ENCODE data around the gene RAB11FIP2. TPM values are rescaled to one million over a fixed set of nuclear protein-coding genes. Genes with fewer than 3 reads are reported as not detected.

The RAB11FIP2 gene
- total RNA-seq, 1 donor from 2014 or later, result 121 TPM

DNA sequence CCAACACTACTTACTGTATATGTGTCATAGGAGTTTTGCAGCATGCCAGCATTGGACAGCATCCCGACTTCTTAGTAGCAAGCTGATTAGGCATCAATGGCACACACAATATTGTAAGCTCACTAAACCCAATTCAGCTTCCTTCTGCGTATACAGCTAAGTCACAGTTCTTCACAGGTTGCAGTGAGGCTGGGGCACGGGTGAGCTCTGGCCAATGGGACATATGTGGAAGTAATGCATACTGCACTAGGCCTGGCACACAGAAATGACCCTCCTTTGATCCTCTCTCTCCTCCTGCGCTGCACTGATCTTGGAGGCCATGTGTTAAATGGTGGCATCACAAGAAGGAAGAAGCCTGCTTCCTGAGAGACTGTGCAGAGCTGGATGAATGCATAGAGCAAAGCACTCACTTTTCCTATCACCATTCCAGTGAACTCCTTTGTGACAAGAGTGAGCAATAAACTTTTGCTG lies 11.9 kb downstream of the RAB11FIP2 start:
- DNase-seq (ENCODE audit: low spot score), result peak; percentile 66

DNA sequence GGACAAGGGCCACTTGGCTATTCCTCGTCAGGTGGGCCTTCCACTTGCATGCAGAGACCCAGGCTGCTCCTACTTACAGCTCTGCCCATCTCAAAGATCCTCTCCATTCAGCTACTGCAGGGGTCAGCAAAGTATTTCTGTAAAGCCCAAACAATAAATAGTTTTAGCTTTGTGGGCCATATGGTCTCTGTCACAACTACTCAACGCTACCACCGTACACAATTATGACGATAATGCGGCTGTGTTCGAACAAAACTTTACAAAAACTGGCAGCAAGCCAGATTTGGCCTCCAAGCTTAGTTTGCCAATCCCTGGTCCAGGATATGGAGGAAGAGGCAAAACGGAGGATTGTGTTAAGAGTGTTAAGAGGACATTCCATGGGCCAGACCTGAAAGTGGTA lies 12.8 kb downstream of the RAB11FIP2 start:
- DNase-seq (ENCODE audit: low spot score), result peak; percentile 84

DNA sequence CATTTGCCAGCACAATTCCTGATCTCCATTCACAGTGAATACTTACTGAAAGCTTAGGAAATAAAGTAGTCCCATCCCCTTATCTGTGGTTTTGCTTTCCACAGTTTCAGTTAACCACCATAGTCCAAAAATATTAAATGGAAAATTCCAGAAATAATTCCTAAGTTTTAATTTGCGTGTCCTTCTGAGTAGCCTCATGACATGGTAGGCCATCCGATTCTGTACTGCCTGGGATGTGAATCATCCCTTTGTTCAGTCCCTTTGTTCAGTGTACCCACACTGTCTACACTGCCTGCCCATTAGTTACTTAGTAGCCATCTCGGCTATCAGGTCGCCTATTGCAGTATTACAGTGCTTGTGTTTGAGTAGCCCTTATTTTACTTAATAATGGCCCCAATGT lies 14.2 kb downstream of the RAB11FIP2 start:
- DNase-seq (ENCODE audit: low spot score), result no peak

GRCh38 chr10:118031351-118032075 lies 15.2 kb downstream of the RAB11FIP2 start:
- DNase-seq (ENCODE audit: low spot score), result no peak

DNA sequence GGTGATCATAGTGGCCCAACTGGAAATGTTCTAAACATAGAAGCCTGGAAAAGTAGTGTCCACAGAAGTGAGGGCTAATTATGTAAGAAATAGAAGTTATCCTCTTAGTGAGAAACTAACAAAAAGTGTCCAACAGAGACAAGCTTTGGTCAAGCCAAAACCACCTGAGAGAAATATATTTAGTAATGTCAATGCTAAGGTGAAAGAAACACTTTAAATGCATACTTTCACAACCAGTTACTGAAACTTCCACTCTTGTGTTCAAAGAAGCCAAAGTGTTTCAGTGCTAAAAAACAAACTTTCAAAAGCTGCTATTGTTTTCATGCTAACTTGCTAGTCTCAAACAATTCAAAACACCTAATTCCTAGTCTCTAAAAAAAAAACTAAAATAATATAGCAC lies 18.1 kb downstream of the RAB11FIP2 start:
- DNase-seq (ENCODE audit: low spot score), result no peak

DNA sequence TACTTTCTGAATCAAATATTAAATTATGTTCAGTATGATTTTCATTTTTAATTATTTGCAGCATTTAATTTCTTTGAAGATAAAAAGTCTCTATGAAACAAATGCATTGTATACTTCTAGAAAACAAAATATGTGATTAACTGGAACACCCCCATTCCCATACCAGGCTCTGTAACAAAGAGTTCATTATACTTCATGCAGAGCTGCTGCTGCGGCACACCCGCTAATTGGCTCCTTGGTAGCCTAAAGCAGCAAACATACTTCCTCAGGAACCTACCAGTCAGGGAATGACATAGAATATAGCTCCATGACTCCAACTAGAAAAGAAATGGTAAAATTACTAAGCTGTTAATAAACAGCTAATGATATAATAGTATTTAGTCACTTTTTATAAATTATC lies 19.3 kb downstream of the RAB11FIP2 start:
- no peak for DNase-seq (ENCODE audit: low spot score)

DNA sequence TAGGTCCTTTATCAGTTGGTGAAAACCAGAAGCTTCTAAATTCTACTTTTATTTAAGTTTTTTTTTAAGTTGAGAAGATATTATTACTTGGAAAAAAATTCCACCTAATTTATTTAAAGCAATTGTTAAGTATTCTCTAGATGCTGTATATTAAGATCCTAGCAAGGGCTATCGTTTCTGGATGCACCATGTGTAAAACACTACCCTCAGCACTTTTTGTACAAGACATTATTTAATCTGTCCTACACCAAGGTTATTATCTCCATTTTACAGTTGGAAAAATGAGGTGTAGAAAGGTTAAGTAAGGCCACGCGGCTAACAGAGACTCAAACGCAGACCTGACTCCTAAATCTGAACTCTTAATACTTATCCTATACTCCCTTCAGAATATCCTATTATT lies 19.8 kb downstream of the RAB11FIP2 start:
- no peak for DNase-seq (ENCODE audit: low spot score)

DNA sequence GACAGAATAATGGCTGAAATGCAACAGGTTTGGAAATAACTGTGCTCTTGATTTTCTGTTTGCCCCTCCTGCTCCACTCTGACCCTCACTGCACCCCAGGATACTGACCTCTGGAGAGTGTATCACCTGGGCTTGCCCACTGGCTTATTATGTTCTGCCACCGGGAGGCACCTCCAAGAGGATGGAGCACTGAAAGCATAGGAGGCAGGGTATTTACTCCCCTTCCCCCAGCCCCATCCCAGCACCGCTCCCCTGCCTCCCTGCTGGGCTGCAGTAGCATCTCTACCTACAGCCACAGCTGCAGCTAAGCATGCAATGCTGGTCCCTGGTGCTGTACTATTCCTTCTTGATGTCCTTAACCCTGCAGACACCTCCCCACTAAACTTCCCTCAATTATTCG lies 26.4 kb downstream of the RAB11FIP2 start:
- no peak for DNase-seq (ENCODE audit: low spot score)

DNA sequence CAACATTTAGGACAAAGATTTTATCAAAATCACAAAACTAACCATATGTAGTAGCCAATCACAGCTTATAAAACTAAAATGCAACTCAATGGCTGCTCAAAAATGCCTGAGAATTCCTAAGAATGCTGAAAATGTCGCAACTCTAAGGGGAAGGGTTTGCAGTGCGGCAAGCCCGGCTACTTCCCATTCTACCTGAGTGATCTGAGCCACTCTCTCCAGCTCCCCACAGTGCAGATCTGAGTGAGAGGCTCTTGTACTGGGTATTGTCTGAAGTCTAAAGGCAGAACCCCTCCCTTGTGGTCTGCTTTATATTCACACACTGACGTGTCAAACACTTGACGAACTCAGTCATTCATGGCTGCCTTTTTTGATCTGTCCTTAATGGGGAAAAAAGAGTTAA lies 28.9 kb downstream of the RAB11FIP2 start:
- no peak for DNase-seq (ENCODE audit: low spot score)

GRCh38 chr10:118017071-118017740 lies 29.5 kb downstream of the RAB11FIP2 start:
- no peak for DNase-seq (ENCODE audit: low spot score)

DNA sequence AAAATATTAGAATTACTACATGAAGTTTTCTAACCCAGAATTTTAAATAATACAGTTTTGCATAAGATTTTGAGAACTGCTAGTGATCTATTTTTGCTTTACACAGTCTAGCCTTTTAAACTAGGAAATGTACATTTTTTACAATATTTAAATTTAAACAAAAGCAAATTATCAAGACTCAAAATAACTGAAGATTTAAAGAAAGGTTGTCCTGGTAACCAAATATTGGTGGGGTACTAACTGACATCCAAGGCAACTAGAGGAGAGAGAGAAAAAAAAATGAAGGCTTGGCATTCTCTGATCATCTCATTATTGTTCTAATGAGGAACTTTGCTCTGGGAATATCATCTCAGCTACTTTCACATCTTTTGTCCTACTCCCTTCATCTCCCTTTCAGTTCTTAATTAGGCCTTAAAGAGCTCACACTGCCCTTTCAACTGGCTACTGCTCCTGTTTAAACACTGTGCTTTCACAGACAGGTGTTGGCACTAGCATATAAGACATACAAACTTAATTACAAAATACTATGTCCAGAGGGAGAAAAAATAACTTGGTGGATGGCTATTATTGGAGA lies 33.7 kb downstream of the RAB11FIP2 start:
- DNase-seq (ENCODE audit: low spot score), result no peak

GRCh38 chr10:118007773-118008172 lies 39.0 kb downstream of the RAB11FIP2 start:
- DNase-seq (ENCODE audit: low spot score), result peak; percentile 7

DNA sequence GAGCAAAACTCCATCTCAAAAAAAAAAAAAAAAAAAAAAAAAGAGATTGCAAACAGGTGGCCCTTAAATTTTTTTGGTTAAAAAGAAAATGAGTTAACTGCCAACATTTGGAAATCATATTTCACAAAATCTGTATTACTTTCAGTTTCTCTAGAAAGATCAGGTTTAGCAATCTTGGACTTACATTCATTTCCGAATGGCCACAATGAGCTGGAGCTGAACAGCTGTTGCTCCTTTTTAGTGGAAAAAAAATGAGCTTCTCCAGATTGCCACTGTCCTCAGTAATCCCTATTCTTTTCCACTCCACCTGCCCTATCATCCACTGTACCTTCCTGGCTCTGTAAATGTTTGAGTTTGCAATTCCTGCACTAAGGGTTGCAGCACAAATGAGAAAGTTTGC lies 43.6 kb downstream of the RAB11FIP2 start:
- DNase-seq (ENCODE audit: low spot score), result no peak

GRCh38 chr10:118002581-118002980 lies 44.2 kb downstream of the RAB11FIP2 start:
- no peak for DNase-seq (ENCODE audit: low spot score)

- no peak for DNase-seq (ENCODE audit: low spot score)
Observed at GRCh38 chr10:117997673-117998072, 49.1 kb downstream of the RAB11FIP2 start.

DNA sequence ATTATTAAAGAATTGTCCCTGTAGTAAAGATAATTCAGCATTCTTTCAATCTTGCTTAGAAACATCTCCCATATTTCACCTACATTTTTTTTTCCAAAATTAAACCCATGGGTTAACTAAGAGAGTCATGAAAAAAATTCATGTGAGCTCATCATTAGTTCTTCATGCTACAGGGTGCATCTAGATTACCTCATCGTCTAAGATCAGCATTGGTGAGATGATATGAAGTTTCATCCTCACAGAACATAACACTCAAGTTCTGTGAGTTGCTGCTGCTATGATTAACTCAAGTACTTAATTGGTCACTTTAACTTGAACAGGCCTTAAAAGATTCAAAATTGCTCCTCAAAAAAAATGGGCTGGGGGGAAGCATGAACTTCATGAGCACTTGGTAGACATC lies 50.0 kb downstream of the RAB11FIP2 start:
- no peak for DNase-seq (ENCODE audit: low spot score)

GRCh38 chr10:117994771-117995170 lies 52.0 kb downstream of the RAB11FIP2 start:
- no peak for DNase-seq (ENCODE audit: low spot score)

- DNase-seq (ENCODE audit: low spot score), result no peak
Observed at GRCh38 chr10:117993166-117993565, 53.6 kb downstream of the RAB11FIP2 start.

GRCh38 chr10:117991701-117992100 lies 55.0 kb downstream of the RAB11FIP2 start:
- no peak for DNase-seq (ENCODE audit: low spot score)

- no peak for DNase-seq (ENCODE audit: low spot score)
Observed at GRCh38 chr10:117989962-117990361, 56.8 kb downstream of the RAB11FIP2 start.

DNA sequence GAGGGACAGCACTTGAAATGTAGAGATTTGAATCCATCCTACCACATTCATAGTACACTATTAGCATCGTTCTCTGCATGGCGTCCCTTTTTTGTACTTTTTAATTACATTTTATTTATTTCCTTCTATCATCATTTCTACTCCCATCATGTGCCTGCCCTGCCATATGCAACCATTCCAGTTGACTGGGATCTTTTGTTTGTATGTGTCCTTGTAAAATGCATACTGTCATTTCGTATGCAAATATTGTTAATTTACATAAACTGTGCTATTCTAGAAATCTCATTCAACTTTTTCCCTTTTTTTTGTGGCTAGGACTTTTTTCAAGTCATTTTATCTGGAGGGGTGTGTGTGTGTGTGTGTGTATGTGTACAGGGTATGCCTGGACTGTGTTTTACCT lies 57.9 kb downstream of the RAB11FIP2 start:
- DNase-seq (ENCODE audit: low spot score), result no peak

DNA sequence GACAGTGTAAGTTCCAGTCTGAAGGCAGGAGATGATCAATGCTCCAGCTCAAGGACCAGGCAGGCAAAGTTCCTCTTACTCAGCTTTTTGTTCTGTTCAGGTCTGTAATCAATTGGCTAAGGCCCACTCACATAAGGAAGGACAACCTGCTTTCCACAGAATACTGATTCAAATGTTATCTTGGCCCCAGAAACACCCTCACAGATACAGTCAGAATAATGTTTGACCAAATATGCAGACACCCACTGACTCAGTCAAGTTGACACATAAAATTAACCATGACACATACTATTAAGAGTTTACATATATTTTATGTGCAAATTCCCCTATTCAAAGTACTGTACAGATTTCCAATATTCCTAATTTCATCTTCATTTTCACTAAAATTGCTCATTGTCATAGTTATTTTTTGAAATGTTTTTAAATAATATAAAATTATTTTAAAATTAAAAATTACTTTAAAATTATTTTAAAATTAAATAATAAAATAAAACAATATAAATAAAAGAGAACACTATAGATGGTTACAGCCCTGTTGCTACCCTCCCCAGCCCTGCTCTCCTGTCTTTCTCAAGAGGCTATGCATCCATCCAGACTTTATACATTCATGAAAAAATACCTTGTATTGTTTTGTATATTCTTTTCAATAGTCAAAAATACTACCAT lies 59.4 kb downstream of the RAB11FIP2 start:
- no peak for DNase-seq (ENCODE audit: low spot score)

Measured in umbilical cord (tissue), 2 donors.